ENCODE data around the gene TCF21.

DNA sequence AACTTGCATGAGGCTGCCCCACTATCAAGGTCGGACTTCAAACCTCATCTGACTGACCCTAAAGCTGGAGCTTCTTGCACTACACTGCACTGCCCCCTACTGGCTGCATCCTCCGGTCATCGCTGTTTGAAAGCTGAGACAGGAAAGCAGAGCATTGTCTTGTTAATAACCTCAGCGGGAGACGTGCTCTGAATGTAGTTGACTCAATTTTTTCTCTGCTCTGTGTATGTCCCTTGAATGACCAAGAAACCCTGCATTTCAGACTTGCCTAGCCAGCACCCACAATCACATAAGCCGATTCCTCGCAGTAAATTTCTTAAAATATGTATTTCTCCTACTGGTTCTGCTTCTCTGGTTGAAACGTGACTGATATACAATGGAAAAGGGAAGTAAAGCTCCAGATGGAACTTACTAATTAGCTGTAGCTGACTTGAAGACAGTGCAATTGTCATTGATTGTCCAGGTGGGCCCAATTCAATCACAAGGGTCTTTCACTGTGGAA, 27.8 kb downstream of the TCF21 start:
- TF ChIP-seq SMC3 (IDR thresholded peaks at IDR 0.05; ENCODE audit: borderline replicate concordance, low read length) (peak; percentile 46; the same call in 1 of the 2 replicates), SUZ12 (IDR thresholded peaks at IDR 0.05; ENCODE audit: unreplicated experiment) (no peak), JUNB (IDR thresholded peaks at IDR 0.05) (no peak), SPI1 (IDR thresholded peaks at IDR 0.05; ENCODE audit: borderline replicate concordance, insufficient read depth, low read depth, low read length) (no peak), CREB1 (IDR thresholded peaks at IDR 0.05; ENCODE audit: low read depth) (no peak), CEBPB (IDR thresholded peaks at IDR 0.05; ENCODE audit: borderline replicate concordance in 1 of 2, low read depth in 2 of 2, low read length in 2 of 2) (no peak)
- TF ChIP-seq, protein P1, sequence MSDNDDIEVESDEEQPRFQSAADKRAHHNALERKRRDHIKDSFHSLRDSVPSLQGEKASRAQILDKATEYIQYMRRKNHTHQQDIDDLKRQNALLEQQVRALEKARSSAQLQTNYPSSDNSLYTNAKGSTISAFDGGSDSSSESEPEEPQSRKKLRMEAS (IDR thresholded peaks at IDR 0.05; ENCODE audit: low read depth, low read length), result no peak
- TF ChIP-seq, protein P2, sequence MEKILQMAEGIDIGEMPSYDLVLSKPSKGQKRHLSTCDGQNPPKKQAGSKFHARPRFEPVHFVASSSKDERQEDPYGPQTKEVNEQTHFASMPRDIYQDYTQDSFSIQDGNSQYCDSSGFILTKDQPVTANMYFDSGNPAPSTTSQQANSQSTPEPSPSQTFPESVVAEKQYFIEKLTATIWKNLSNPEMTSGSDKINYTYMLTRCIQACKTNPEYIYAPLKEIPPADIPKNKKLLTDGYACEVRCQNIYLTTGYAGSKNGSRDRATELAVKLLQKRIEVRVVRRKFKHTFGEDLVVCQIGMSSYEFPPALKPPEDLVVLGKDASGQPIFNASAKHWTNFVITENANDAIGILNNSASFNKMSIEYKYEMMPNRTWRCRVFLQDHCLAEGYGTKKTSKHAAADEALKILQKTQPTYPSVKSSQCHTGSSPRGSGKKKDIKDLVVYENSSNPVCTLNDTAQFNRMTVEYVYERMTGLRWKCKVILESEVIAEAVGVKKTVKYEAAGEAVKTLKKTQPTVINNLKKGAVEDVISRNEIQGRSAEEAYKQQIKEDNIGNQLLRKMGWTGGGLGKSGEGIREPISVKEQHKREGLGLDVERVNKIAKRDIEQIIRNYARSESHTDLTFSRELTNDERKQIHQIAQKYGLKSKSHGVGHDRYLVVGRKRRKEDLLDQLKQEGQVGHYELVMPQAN (conservative IDR thresholded peaks at IDR 0.05), result no peak

All from GM12878 (cell line).